8988T (cell line): ENCODE data around the gene SCYGR4.
A peak's percentile ranks its signal among the peaks of the same experiment; 100 is the strongest.
"Not testable (repeated sequence)": the region's sequence is repeated elsewhere in the genome, so short reads cannot be mapped to it uniquely, and the experiment has no call there.

Experiments used
- DNase-seq: peaks from one replicate; pipeline ENCODE4 v3.0.0; 2011

SCYGR4 gene

DNA sequence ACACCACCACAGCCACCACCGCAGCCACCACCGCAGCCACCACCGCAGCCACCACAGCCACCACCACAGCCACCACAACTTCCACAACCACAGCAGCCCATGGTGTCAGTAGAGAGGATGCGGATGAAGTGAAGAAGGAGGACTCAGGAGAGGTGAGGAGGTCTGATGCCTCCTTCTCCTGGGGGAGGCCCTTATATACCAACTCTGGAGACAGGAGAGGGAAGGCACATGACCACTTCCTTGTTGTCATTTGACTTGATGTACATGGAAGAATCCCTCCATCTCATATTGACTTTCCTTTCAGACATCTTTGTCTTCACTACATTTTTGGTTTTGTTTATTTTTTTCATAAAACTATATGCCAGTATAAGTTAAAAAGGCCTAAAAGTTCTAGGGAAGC is 2.6 kb upstream of the SCYGR4 start, which contains the start of gene SCYGR3:
SCYGR3 (minus strand) TSS at position 101 of the 400 bp plus-strand sequence; CDS start at position 101, 0 bp downstream.
- DNase-seq = no peak

DNA sequence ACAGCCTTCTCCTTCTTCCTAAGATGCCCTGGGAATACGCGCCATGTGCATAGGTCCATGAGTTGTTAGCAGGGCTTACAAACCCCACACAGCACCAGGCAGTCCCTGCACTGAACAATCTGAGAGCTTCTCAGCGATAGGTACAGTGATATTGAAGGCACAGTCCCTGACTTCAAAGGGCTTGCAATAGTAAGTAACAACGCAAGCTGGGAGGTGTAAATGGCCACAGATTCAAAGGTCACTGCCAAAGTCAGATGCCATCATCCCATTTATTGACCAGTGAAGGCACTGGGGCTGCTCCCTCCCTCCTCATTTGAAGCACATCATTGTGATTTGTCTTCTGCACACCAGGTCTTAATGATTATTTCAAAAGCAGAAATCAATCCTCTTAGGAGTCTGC is 2.1 kb upstream of the SCYGR4 start:
- no peak for DNase-seq

DNA sequence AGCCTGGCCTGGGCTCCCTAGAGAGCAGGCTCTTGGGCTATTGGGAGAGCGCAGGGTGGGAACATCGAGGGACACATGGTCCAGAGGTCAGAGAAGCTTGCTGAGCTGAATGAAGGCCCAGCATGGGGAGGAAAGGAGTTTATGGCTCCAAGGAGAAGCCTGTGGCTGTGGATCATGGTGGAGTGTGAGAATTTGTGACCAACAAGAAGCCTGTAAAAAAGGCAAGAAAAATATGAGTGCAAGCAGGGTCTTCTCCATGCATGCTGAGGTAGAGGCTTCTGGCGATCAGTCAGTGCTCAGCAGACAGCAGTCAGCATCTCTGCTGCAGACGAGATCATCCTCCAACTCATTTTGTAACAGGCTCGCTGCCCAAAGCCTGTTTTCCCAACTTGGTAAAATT is 1.4 kb upstream of the SCYGR4 start:
- DNase-seq = no peak

DNA sequence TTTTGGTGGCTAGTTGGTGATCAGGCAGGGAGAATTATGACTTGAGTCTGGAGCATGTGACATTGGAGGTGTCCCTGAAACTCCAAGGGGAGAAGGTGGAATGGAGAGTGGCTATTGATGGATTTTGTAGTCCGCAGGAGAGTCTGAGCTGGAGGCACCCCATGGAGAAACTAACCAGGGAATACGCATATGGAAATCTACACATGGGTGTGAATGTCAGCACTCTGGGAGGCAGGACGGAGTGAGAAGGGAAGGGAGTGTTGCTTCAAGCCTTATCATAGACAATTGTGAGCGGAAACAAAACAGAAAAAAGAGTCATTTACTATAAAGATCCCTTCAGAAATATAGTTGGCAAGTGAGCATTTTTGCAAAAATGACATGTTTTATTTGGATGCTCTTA is 667 bp upstream of the SCYGR4 start:
- DNase-seq = no peak

DNA sequence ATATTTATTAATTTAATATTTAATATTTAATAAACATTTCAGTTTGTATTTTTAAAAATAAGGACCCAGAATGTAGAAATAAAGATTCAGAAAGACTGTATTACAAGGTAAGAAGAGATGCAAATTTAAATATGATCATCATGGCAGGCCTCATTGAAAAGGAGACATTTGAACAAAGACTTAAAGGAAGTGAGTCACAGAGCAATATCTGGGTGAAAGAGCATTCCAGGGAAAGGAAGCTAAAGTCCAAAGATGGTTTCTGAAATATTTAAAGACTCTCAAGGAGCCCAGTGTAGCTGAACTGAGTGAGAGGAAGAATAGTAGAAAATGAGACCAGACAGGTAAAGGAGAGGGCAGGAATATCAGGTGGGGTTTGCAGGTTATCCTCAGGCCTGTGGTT is 5.9 kb downstream of the SCYGR4 start:
- no peak for DNase-seq

DNA sequence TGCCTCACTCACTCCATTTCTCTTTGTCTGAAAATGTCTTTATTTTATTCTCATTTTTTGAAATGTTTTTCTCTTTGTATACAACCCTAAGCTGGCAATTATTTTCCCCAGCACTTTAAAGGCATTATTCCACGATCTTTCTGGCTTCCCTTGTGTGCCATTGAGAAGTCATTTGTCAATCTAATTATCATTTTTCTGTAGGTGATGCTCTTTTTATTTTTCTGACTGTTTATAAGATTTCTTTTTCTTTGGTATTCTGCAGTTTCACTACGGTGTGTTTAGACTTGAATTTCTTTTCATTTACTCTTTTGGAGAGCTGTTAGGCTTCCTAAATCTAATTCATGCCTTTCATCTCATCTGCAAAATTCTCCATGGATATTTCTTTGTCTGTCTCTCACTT is 8.1 kb downstream of the SCYGR4 start:
- no peak for DNase-seq

DNA sequence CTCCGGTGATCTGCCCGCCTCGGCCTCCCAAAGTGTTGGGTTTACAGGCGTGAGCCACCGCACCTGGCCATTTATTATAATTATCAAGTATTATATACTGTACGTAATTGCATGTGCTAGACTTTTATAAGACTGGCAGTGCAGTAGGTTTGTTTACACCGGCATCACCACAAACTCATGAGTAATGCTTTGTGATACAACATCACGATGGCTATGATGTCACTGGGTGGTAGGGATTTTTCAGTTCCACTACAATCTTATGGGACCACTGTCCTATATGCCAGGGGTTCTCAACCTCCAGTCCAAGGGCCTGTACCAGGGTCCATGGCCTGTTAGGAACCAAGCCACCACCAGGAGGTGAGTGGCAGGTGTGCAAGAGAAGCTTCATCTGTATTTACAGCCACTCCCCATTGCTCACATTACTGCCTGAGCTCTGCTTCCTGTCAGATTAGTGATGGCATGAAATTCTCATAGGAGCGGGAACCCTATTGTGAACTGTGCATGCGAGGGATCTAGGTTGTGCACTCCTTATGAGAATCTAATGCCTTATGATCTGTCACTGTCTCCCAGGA is 9.4 kb downstream of the SCYGR4 start:
- no peak for DNase-seq

DNA sequence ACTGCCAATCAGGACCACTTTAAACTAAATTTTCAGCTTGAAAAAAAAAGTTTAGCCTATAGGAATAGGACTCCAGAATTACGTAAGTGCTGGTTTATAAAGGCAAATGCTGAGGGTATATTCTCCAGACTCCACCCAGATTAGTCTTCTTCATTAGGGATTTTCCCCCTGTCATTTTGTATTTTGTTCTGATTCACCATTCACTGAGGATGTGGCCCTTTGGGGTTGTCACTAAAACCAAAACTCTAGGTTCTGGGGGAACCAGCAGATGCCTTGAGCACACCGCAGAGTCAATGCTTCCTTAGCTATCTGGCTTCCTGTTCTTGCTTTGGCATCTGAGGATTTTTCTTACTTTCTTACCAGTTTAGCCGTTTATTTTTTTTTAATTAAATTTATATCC is 10.5 kb downstream of the SCYGR4 start:
- DNase-seq = no peak

DNA sequence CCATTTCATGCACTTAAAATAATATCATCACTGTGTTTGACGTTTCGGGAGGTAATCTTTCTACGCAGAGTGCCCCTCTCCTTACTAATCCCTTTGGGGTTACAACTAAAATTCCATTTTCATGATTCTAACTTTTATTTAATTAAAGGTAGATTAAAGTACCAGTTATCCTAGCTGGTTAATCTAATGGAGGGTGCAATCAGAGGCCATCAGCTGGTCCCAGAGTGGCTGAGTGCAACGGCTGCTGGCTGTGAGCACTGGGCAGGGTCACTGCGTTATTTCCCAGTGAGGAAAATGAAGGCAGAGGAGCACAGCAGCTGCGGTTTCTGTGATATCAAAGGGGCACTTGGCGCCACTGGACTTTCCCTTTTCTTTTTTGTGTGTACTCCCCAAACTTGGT is 12.1 kb downstream of the SCYGR4 start:
- DNase-seq = no peak

DNA sequence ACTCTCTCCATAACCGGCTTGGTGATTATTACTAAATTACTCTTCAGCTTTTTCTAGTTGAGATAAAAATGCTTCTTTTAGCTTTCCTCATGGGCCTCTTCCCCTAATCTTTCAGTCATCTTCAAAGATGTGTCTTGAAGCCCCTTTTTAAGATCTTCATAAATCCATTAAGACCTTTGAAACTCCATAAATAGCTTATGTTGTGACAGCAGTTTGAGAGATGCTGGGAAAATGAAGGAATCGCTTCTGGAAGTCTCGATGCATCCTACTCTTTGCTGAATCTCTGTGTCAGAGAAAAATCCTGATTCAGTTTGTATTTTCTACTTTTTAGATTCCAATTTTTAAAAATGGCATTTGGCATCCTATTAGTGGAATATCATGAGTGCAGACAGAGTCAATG is 13.0 kb downstream of the SCYGR4 start:
- DNase-seq = no peak

DNA sequence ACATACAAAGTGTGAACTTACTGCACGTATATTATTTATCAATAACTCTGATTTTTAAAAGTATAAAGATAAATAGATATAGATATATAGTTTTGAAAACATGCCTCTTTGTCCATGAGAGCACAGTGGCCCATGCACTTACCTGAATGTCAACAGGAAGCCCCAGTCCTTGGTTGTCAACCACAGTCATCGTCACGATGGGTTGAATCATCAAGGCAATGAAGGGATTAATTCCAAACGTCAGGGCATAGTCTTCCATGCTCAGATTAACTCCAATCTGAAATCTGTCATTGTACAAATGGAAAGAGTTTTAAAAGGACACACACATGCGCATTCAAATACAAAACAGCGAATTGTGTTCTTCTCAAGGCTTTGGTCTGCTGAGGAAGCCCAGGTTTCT is 15.5 kb downstream of the SCYGR4 start:
- DNase-seq = no peak

DNA sequence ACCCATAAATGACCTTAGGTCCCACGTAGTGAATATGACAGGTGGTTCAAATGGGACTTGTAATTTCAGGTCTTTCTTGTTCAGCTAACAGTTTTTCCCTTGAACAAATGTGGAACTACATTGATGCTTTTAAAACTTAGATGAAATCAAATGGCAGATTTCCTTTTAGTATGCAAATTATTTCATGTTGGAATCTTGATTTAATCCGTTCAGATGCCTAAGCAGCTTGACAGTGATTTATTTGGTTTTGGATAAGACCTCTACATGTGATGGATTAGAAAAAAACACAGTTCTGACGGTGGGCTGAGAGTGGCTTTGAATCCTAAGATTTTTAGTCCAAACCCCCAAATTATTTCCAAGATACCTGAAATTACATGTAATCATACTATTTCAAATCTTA is 16.9 kb downstream of the SCYGR4 start:
- no peak for DNase-seq

DNA sequence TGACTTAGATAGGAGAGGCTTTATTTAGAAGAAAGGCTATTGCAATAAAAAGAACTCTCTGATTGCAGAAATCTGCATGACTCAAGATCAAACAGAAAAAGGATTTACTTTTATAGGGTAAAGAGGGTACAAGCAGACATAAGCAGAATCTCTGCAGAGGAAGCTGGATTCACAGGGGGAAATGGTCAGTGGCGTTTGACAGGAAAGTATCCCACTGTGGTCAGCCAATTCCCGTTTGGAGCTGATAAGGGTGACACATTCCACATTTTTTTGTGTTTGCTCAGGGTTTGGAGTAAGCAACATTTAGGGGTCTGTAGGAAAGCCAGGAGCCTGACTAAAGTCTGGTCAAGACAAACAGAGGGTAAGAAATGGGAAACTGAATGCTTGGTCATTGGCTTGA is 25.4 kb downstream of the SCYGR4 start:
- DNase-seq = no peak

DNA sequence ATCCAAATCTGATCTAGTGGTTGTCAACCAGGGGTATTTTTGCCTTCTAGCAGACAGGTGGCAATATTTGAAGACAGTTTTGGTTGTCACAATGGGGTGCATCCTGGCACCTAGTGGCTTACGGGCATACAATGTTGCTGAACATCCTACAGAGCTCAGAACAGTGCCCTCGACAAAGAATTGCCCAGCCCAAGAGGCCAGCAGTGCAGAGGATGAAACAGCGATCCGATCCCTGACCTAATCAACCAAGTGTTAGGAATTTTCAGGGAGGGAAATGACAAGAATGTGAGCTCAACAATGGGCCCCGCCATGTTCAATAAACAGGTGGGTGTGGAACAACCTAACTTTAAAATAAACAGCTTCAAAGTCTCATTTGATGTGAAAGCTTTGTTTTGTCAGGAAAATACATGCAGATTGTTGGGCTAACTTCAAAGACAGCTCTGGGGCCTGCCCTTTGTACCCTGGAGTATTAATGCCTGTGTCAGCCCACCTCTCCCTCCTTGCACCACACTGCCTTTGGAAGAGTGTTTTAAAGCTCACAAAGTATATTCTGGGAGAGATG is 26.8 kb downstream of the SCYGR4 start:
- DNase-seq = no peak

DNA sequence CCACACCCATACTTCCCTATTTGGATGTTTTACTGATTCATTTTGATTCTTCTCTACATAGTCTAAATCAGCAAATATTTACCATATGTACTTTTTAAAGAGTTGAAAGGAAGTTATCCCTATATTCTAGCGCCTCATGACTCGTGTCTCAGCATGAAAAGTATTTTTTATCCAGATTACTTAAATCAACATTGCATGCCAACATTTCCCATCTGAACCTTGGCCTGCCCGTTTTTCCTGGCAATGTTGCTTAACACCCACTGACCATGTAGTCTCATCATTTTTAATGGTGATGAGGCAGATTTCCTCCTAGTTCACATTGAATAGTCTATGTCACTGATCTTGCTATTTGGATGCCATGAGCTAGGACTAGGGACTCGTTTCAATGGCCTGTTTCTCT is 36.1 kb downstream of the SCYGR4 start:
- DNase-seq = no peak

DNA sequence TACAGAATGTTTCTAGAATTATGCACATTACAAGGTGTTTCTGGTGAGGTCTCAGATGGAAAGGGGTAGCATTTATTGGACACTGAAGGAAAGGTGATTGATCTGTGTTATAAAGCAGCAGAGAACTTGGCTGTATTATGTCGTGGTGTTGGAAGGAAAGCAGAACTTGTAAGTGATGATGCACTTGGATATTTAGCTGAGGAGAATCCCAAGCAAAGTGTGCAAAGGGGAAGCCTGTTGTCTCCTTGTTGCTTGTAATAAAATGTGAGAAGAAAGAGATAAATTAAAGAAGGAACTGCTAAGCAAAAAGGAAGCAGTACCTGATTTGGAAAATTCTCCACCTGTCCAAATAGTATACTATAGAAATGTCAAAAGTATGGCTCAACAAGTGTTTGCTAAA is 37.1 kb downstream of the SCYGR4 start:
- no peak for DNase-seq

DNA sequence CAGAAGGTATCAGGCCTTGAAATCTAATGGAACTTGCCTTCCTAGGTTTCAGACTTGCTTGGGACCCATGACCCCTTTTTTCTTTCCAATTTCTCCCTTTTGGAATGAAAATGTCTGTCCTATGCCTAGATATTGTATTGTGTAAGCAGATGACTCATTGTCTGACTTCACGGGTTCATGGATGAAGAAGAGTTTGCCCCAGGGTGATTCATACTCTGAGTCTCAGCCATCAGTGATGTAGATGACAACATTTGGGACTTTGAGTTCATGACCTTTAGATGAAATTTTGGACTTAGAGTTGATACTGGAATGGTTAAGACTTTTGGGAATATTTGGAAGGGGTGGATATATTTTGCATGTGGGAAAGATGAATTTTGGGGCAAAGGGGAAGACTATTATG is 38.2 kb downstream of the SCYGR4 start:
- peak; percentile 46 for DNase-seq

DNA sequence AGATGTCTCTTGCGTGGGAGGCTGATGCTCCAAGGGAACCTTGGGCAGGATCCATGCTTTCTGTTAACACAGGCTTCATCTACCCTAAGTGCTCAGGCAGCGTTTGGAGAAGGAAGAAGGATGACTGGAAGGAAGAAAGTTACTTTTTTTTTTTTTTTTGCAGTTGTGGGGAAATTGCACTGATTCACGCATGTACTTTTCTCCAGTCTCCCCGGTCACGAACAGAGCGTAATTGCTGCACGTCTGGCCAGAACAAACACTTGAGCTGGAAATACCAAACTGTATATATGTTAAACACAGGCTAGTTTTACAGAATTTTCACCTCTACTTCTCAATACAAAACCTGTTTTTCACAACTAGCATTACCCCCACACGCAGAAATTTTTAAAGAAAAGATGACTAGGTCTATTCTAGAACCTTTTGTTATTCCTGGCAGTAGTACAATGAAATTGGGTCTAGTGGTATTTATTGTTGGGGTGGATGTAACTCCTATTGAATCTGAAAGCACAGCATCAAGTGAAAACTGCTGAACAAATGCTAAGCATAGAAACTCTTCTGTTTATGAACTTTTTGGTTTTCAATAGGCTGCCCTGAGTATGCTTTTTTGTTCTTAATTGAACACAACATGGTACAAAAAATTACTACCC is 40.0 kb downstream of the SCYGR4 start:
- no peak for DNase-seq

DNA sequence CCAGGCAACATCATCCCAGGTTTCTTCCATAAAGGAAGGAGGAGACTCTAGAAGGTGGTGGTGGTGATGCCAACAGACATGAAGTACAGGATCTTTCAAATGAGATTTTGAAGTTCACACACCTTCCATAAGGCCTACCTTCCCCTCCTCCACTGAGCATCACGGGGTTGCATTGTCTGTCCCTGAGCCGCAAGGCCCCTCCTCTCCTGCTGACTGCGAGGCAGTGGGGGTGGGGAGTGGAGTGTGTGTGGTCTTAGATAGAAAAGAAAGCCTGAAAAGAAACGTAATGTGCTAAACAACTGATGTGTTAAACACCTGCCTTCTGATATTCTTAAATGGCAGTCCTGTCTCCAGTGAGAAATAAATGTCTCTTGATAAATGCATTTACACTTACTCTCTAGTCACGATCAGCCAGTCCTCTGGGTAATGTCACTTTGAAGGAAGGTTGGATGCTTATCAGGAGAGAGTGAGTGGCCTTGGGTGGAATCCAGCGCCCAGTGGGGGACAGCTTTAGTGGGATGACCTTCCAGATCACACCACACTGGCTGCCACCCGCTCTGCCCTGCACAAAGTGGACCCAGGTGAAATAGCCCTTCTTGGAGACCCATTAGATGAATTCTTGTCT is 43.8 kb downstream of the SCYGR4 start:
- DNase-seq = no peak

DNA sequence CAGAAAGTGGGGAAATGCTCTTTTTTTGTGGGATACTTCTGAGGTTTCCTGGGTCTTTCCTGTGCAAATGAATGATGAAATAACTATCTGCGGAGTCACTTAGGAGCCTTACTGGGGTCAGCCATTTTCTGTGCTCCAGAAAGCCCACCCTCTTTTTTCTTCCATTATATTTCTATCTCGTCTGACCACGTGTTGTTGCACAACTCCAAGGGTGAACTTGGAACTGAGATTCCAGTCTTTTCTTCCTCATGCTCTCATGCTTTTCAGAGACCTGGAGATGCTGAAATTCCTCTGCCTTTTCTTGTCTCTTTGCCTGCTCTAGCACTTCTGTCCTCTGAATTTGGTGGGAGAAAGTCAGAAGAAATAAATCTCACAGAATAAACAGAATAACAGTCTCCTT is 44.5 kb downstream of the SCYGR4 start:
- DNase-seq = no peak

DNA sequence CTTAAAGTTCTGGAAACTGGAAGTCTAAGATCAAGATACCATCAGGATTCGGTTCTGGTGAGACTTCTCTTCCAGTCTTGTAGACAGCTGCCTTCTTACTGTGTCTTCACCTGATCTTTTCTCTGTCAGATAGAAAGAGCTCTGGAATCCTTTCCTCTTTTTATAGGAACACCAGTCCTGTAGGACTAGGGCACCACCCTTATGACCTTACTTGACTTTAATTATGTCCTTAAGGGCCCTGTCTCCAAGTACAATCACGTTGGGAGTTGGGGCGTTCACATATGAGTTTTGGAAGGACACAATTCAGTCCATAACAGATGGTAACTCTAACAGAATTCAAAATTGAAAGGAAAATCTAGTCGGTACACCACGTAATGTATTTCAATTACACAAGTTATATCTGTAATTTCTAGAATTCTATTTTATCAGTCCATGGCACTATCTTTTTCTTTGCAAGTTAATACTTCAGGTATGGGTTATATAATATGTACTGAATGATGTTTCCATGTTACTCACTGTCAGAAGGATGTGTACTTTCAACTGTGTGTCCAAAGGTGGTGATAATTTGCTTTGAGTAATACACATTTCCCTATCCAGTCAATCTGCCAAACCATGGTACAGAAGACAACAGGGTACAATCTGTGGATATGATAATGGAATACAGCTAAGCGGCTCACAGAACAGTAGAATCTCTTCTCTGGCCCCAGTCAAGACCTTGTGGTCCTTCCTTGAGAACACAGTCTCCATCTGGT is 48.1 kb downstream of the SCYGR4 start:
- DNase-seq = no peak

DNA sequence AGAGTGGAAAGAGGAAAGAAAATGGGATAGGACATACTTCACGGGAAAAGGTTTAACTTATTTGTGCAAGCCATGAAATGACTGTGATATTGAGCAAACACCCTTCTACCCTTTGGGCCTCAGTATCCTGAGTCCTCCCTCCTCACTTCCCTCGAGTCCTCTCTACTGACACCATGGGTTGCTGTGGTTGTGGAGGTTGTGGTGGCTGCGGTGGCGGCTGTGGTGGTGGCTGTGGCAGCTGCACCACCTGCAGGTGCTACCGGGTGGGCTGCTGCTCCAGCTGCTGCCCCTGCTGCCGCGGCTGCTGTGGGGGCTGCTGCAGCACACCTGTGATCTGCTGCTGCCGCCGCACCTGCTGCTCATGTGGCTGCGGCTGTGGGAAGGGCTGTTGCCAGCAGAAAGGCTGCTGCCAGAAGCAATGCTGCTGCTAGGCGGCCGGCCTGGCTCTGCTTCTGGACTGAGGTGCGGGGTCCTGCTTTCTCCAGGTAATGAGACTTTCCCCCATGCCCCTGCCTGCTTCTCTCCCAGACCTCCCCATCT is 49.4 kb downstream of the SCYGR4 start, which contains the start of gene SCYGR5:
SCYGR5 (plus strand) TSS at position 174 of the 540 bp plus-strand sequence; CDS start at position 174, 0 bp downstream.
- DNase-seq = not testable (repeated sequence)
